Activated CD4-positive, alpha-beta memory T cell treated with anti-CD3 and anti-CD28 coated beads, Interleukin-2, amount 10 ng/mL, durations not matched to agents 7 days and 5 days (primary cell): Measurements from ENCODE around the gene ELF3. TPM values are rescaled to one million over a fixed set of nuclear protein-coding genes. Genes with fewer than 3 reads are reported as not detected.

Experiments used
- CTCF ChIA-PET: fragments of 350-600 bp; sonication (Branson Sonifier 250); formaldehyde crosslinking; loops from one replicate; lab custom pipeline; 2021; ENCODE audit warnings: antibody characterized with exemption, inconsistent platforms; lab: Charles Lee
- POLR2A ChIA-PET: fragments of 350-600 bp; sonication (Branson Sonifier 250); formaldehyde crosslinking; loops from one replicate; lab custom pipeline; 2021; ENCODE audit warnings: antibody characterized with exemption; lab: Charles Lee
- DNase-seq: peaks from one replicate; pipeline ENCODE4 v3.0.0-alpha.2; 2020
- H3K27ac Mint-ChIP-seq: one replicate; pipeline ENCODE4 v1.8.0; 2021; ENCODE audit warnings: mild to moderate bottlenecking, mixed read lengths
- H3K27me3 Mint-ChIP-seq: one replicate; pipeline ENCODE4 v1.8.0; 2021; ENCODE audit warnings: mixed read lengths
- H3K36me3 Mint-ChIP-seq: one replicate; pipeline ENCODE4 v1.8.0; 2021; ENCODE audit warnings: low read depth, mixed read lengths
- H3K4me1 Mint-ChIP-seq: one replicate; pipeline ENCODE4 v1.8.0; 2021; ENCODE audit warnings: mixed read lengths
- H3K4me3 Mint-ChIP-seq: one replicate; pipeline ENCODE4 v1.8.0; 2021; ENCODE audit warnings: mild to moderate bottlenecking, mixed read lengths
- H3K9me3 Mint-ChIP-seq: one replicate; pipeline ENCODE4 v1.8.0; 2021; ENCODE audit warnings: mixed read lengths
- total RNA-seq, 2 experiments: library from RNA; stranded (reverse); gene quantifications; one replicate each; pipeline ENCODE4 v1.2.3, GENCODE V29; 2021

ELF3 gene
- total RNA-seq, 2 experiments from 2014 or later: 0.30 to 0.38 TPM

GRCh38 chr1:201985355-201985754, 25.0 kb upstream of the ELF3 start:
- no peaks in the 10 kb centered on the region for H3K9me3 Mint-ChIP-seq
- peaks cover 12% of the 10 kb centered on the region for H3K36me3 Mint-ChIP-seq
- DNase-seq: no peak
- H3K27ac Mint-ChIP-seq: no peak overlapping the region
- POLR2A ChIA-PET: no interaction called here
- H3K27me3 Mint-ChIP-seq: no peaks in the 10 kb centered on the region
- CTCF ChIA-PET: interaction anchor here (0.9 to 2.0 kb wide), 2 partner anchors 14 to 89 kb away, joined by 5 to 9 read pairs; no protein-coding TSS in a partner anchor
- H3K4me1 Mint-ChIP-seq: peaks cover 28% of the 10 kb centered on the region
- H3K4me3 Mint-ChIP-seq: no peak overlapping the region

- POLR2A ChIA-PET: no interaction called here
- Mint-ChIP-seq H3K4me3 (no peak overlapping the region), H3K27ac (no peak overlapping the region), H3K27me3 (no peaks in the 10 kb centered on the region), H3K36me3 (peaks cover 21% of the 10 kb centered on the region), H3K9me3 (no peaks in the 10 kb centered on the region), H3K4me1 (peaks cover 14% of the 10 kb centered on the region)
- no peak for DNase-seq
- CTCF ChIA-PET: interaction anchor here (2.3 to 2.6 kb wide), 2 partner anchors 11 to 92 kb away, joined by 7 to 11 read pairs; no protein-coding TSS in a partner anchor
Measured at GRCh38 chr1:201988601-201989000, 21.8 kb upstream of the ELF3 start.

- H3K27ac Mint-ChIP-seq: no peak overlapping the region
- ChIA-PET POLR2A (no interaction called here), CTCF (interaction anchor here (2.6 kb wide), 1 partner anchor 10 kb away, joined by 11 read pairs; no protein-coding TSS in a partner anchor)
- peaks cover 5% of the 10 kb centered on the region for H3K4me1 Mint-ChIP-seq
- no peak for DNase-seq
- no peaks in the 10 kb centered on the region for H3K9me3 Mint-ChIP-seq
- H3K36me3 Mint-ChIP-seq: peaks cover 27% of the 10 kb centered on the region
- no peaks in the 10 kb centered on the region for H3K27me3 Mint-ChIP-seq
- H3K4me3 Mint-ChIP-seq: no peak overlapping the region
Measured at GRCh38 chr1:201989354-201990128, 20.8 kb upstream of the ELF3 start.

GRCh38 chr1:201990427-201990826, 20.0 kb upstream of the ELF3 start:
- Mint-ChIP-seq H3K4me3 (no peak overlapping the region), H3K9me3 (no peaks in the 10 kb centered on the region), H3K27ac (no peak overlapping the region), H3K27me3 (no peaks in the 10 kb centered on the region), H3K4me1 (peaks cover 2% of the 10 kb centered on the region), H3K36me3 (peaks cover 27% of the 10 kb centered on the region)
- no peak for DNase-seq
- ChIA-PET CTCF (interaction anchor here (2.6 kb wide), 1 partner anchor 9 kb away, joined by 11 read pairs; no protein-coding TSS in a partner anchor), POLR2A (no interaction called here)

- Mint-ChIP-seq H3K27ac (no peak overlapping the region), H3K4me1 (no peaks in the 10 kb centered on the region), H3K9me3 (no peaks in the 10 kb centered on the region), H3K4me3 (no peak overlapping the region), H3K36me3 (peaks cover 55% of the 10 kb centered on the region), H3K27me3 (no peaks in the 10 kb centered on the region)
- ChIA-PET CTCF (interaction anchor here (0.6 to 2.4 kb wide), 27 partner anchors 8 to 465 kb away, joined by 3 to 22 read pairs (median 5); partner anchors contain the start of genes PTPN7, RNPEP and TIMM17A), POLR2A (interaction anchor here (1.3 kb wide), 1 partner anchor 17 kb away, joined by 4 read pairs; the partner anchor contains the start of gene RNPEP)
- DNase-seq: peak; percentile 31
Measured at GRCh38 chr1:201999625-202000238, 10.7 kb upstream of the ELF3 start.

- Mint-ChIP-seq H3K9me3 (no peaks in the 10 kb centered on the region), H3K27me3 (no peaks in the 10 kb centered on the region), H3K36me3 (peaks cover 44% of the 10 kb centered on the region), H3K27ac (no peak overlapping the region), H3K4me3 (no peak overlapping the region), H3K4me1 (no peaks in the 10 kb centered on the region)
- DNase-seq: no peak
- CTCF ChIA-PET: interaction anchor here (0.6 kb wide), 1 partner anchor 82 kb away, joined by 4 read pairs; no protein-coding TSS in a partner anchor
- POLR2A ChIA-PET: no interaction called here
Measured at GRCh38 chr1:202002507-202002906, 7.9 kb upstream of the ELF3 start.

- no peaks in the 10 kb centered on the region for H3K27me3 Mint-ChIP-seq
- H3K27ac Mint-ChIP-seq: no peak overlapping the region
- CTCF ChIA-PET: interaction anchor here (0.6 to 1.0 kb wide), 2 partner anchors 12 to 109 kb away, joined by 3 read pairs; no protein-coding TSS in a partner anchor
- no peak overlapping the region for H3K4me3 Mint-ChIP-seq
- no peaks in the 10 kb centered on the region for H3K4me1 Mint-ChIP-seq
- no peak for DNase-seq
- POLR2A ChIA-PET: no interaction called here
- no peaks in the 10 kb centered on the region for H3K9me3 Mint-ChIP-seq
- peaks cover 36% of the 10 kb centered on the region for H3K36me3 Mint-ChIP-seq
Measured at GRCh38 chr1:202004711-202005110, 5.7 kb upstream of the ELF3 start.

GRCh38 chr1:202005958-202006357, 4.4 kb upstream of the ELF3 start:
- CTCF ChIA-PET: interaction anchor here (2.0 kb wide), 1 partner anchor 129 kb away, joined by 4 read pairs; no protein-coding TSS in a partner anchor

GRCh38 chr1:202007304-202007703, 3.1 kb upstream of the ELF3 start:
- H3K27ac Mint-ChIP-seq: no peak overlapping the region
- POLR2A ChIA-PET: interaction anchor here (1.8 kb wide), 1 partner anchor 136 kb away, joined by 4 read pairs; no protein-coding TSS in a partner anchor
- H3K4me1 Mint-ChIP-seq: no peaks in the 10 kb centered on the region
- no peaks in the 10 kb centered on the region for H3K9me3 Mint-ChIP-seq
- no peak overlapping the region for H3K4me3 Mint-ChIP-seq
- no peak for DNase-seq
- CTCF ChIA-PET: interaction anchor here (0.9 to 2.0 kb wide), 2 partner anchors 9 to 127 kb away, joined by 3 to 4 read pairs; no protein-coding TSS in a partner anchor
- H3K36me3 Mint-ChIP-seq: peaks cover 20% of the 10 kb centered on the region
- H3K27me3 Mint-ChIP-seq: no peaks in the 10 kb centered on the region

More at GRCh38 chr1:202005958-202006357, 4.4 kb upstream of the ELF3 start:
- Mint-ChIP-seq H3K4me3 (no peak overlapping the region), H3K9me3 (no peaks in the 10 kb centered on the region), H3K36me3 (peaks cover 26% of the 10 kb centered on the region), H3K27ac (no peak overlapping the region), H3K27me3 (no peaks in the 10 kb centered on the region), H3K4me1 (no peaks in the 10 kb centered on the region)
- POLR2A ChIA-PET: interaction anchor here (1.8 kb wide), 1 partner anchor 137 kb away, joined by 4 read pairs; no protein-coding TSS in a partner anchor
- no peak for DNase-seq

- H3K9me3 Mint-ChIP-seq: no peaks in the 10 kb centered on the region
- DNase-seq: no peak
- no peak overlapping the region for H3K27ac Mint-ChIP-seq
- ChIA-PET CTCF (interaction anchor here (0.9 to 2.5 kb wide), 5 partner anchors 9 to 178 kb away, joined by 3 to 6 read pairs (median 4); no protein-coding TSS in a partner anchor), POLR2A (interaction anchor here (1.8 kb wide), 1 partner anchor 135 kb away, joined by 4 read pairs; no protein-coding TSS in a partner anchor)
- no peaks in the 10 kb centered on the region for H3K27me3 Mint-ChIP-seq
- H3K4me3 Mint-ChIP-seq: no peak overlapping the region
- no peaks in the 10 kb centered on the region for H3K4me1 Mint-ChIP-seq
- H3K36me3 Mint-ChIP-seq: peaks cover 14% of the 10 kb centered on the region
Measured at GRCh38 chr1:202007805-202008489, 2.4 kb upstream of the ELF3 start.

- Mint-ChIP-seq H3K27me3 (no peaks in the 10 kb centered on the region), H3K9me3 (no peaks in the 10 kb centered on the region), H3K4me1 (no peaks in the 10 kb centered on the region), H3K4me3 (no peak overlapping the region), H3K27ac (no peak overlapping the region), H3K36me3 (peaks cover under 1% of the 10 kb centered on the region)
- ChIA-PET POLR2A (no interaction called here), CTCF (interaction anchor here (1.1 to 2.5 kb wide), 5 partner anchors 114 to 180 kb away, joined by 3 to 6 read pairs (median 3); no protein-coding TSS in a partner anchor)
- peak; percentile 59 for DNase-seq
Measured at GRCh38 chr1:202009326-202010179, 834 bp upstream of the ELF3 start.
